HG03103 (cell line): ENCODE data around the gene CX3CL1.
"Not testable (repeated sequence)": the region's sequence is repeated elsewhere in the genome, so short reads cannot be mapped to it uniquely, and the experiment has no call there.

Source experiments
- ATAC-seq: cut with Tn5 transposase; IDR thresholded peaks from one replicate; pipeline ENCODE4 v1.9.1; 2021; ENCODE audit warnings: low read depth; ENCODE audit not compliant: unreplicated experiment

The CX3CL1 gene

DNA sequence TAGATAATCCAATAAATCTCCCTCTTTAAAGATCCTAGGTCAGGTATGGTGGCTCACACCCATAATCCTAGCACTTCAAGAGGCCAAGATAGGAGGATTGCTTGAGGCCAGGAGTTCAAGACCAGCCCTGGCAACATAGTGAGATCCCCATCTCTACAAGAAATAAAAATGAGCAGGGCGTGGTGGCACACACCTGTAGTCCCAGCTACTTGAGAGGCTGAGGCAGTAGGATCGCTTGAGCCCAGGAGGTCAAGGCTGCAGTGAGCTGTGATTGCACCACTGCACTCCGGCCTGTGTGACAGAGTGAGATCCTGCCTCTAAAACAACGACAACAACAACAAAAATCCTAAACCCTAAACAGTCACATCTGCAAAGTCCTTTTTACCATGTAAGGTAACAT is 15.7 kb upstream of the CX3CL1 start:
- ATAC-seq: no peak

- no peak for ATAC-seq
These were observed 14.8 kb upstream of the CX3CL1 start for GRCh38 chr16:57357330-57358085.

GRCh38 chr16:57358086-57358420 is 14.2 kb upstream of the CX3CL1 start:
- ATAC-seq: no peak

DNA sequence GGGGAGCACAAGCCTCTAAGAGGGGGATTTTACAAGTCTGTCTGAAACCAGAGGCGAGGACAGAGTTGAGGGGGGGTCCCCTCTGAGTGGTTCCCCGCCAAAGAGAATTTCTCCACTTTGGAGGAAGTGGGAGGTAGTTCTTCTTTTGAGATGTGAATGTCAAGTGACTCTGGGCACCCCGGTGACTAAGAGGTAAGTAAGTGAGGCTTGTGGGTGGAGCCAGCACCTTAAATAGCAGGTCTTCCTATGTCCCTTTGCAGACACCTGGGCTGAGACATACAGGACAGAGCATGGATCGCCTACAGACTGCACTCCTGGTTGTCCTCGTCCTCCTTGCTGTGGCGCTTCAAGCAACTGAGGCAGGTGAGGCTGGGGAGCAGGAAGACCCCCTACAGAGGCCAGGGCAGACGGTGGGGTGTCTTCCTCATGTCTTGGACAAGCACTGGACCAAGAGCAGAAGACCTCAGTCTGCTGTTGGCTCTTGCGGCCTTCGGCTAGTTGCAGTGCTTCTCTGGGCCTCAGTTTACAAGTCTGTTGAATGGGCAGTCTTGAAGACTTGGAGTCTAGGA is 13.7 kb upstream of the CX3CL1 start, which contains the start of gene CCL22:
CCL22 (plus strand) TSS at position 257 of the 569 bp plus-strand sequence; CDS start at position 291, 34 bp downstream.
- ATAC-seq: no peak

- no peak for ATAC-seq
These were observed 11.9 kb upstream of the CX3CL1 start for GRCh38 chr16:57360321-57360935.

DNA sequence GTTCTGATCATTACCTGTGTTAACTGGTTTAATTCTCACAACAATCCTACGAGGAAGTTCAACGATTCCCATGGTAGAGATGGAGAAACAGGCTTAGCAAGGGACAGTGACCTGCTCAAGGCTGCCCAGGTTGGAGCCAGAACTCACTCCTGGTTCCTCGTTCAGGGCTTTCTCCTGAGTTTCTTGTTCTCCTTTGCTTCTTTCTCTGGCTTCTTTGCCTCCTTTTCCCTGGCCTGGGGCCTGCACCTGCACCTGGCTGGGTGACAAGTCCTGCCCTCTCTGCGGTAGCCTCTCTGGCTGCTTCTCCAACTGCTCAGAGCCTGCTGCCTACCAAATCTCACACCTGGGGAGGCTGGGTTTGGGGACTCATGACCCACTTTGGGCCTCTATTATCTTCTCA is 10.9 kb upstream of the CX3CL1 start:
- ATAC-seq: no peak

DNA sequence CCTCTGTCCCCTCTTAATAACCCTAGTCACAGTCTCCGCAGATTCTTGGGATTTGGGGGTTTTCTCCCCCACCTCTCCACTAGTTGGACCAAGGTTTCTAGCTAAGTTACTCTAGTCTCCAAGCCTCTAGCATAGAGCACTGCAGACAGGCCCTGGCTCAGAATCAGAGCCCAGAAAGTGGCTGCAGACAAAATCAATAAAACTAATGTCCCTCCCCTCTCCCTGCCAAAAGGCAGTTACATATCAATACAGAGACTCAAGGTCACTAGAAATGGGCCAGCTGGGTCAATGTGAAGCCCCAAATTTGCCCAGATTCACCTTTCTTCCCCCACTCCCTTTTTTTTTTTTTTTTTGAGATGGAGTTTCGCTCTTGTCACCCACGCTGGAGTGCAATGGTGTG is 8.1 kb upstream of the CX3CL1 start:
- ATAC-seq: no peak

DNA sequence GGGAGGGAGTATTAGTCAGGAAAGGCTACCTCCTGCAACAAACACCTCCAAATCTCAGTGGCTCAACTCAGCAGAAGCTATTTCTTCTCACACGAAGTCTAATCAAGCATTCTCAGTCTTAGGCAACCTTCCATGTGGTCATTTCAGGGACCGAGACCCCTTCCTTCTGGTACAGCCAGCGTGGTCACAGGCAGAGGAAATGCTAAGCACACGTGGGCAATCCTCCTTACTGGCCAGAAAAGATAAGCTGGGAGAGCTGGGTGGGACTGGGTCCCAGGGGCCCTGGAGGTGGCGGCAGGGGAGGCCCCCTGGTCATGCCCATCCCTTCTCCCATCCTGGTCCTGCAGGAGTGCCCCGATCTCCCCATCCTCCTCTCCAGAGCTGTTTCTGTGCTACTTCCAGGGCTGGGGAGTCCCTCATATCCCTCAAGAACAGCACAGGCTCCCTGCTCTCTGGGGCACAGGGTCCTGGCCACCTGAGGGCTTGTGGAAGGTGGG is 5.7 kb upstream of the CX3CL1 start:
- ATAC-seq: no peak

DNA sequence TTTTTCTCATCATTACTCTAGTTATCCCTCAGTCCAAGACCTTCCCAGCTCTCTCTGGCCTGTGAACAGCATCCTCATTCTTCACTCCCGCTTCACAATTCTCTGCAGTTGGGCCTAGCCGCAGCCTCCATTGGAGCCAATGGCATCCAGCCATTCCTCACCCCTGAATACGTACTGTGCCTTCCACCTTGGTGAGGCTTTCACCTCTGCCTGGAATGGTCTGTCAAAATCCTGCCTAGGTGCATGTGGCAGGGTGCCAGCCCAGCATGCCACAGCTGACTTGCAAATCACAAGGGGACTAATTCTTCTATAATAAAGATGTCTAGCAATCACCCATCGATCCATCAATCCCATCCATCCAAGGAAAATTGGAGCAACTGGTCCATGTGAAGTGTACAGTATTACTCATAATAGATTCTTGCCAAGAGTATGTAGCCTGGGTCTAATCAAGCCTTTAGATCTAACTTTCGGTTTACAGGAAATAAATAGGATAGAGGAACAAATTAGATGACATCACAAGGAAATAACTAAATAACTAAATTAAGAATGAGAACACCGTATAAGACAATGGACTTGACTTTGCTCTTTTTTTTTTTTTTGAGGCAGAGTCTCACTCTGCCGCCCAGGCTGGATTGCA is 5.1 kb upstream of the CX3CL1 start:
- no peak for ATAC-seq

DNA sequence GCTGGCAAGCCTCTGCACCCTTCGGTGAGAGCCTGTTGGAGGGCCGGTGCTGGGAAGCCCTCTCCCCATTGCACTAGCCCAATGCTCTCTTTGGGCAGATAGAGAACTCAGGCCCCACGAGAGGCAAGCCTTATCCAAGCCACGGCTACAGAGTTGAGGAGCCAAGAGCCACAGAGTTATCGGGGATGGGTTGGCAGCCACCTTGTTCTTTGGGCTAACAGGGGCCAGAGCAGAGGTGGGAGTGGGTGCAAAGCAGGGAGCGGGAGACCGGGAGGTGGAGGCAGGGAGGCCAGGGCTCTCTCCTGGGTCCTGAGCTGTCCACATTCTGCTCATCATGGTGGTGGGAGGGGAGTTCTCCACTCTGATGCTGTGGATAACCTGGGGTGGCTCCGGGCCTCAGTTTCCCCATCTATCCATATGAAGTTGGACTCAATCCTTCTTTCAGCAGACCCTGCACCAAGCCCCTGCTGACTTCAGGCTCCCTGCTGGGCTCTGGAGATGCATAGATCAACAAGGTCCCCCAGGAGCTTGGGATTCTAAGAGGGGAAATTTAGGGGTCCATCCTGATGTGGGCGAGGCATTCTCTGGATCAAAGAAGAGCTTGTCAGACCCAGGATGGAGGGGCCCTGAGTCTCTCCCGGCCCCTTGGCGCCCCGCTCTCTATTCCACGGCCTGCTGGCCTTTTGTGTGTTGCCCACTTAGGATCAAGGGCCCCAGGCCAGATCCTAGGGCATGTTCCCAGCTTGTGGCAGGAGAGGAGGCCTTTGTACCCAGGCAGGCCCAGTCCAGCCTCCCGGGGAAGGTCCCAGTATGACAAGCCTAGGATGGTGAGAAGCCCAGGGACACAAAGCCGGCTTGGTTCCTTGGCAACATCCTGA is 557 bp upstream of the CX3CL1 start:
- no peak for ATAC-seq

DNA sequence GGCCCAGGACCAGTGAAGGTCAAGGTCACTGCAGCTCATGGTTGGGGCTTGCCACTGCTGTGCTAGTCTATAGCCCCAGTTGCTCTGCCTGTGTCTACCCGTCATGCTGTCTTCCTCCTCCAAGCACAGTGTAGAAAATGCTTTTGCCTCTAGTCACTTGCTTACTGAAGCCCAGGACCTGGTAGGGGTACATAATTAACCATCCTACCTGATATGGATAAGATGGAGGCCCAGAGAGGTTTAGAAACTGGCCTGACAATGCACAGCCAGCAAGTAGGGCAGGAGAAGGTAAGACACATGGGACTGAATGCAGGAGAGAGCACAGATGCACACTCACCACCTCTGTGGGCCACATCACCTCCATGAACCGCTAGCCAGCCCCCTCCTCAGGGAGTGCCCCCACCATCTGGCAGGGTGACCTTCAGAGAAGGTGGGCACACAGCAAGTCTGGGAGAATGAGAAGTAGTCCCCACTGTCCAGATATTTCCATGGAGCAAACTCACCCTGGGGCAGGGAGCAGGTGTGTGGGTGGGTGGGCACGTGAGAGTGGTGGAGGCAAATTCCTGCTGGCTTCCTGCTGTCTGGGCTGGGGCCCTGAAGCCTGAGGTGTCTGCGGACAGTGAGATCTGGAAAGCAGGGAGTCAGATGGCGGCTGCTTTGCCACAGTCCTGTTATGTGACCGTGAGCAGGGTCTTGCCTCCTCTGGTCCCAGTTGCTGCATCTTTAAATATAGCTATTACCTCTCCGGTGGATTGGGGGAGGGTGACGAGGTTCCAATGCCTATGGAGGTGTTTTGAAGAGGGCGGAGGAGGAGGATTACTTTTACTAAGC is 1.0 kb downstream of the CX3CL1 start:
- ATAC-seq: no peak

GRCh38 chr16:57374067-57374534 is 1.8 kb downstream of the CX3CL1 start:
- no peak for ATAC-seq

GRCh38 chr16:57374925-57375465 is 2.7 kb downstream of the CX3CL1 start:
- ATAC-seq: not testable (repeated sequence)

- ATAC-seq: no peak
These were observed 4.1 kb downstream of the CX3CL1 start for GRCh38 chr16:57376313-57376818.

DNA sequence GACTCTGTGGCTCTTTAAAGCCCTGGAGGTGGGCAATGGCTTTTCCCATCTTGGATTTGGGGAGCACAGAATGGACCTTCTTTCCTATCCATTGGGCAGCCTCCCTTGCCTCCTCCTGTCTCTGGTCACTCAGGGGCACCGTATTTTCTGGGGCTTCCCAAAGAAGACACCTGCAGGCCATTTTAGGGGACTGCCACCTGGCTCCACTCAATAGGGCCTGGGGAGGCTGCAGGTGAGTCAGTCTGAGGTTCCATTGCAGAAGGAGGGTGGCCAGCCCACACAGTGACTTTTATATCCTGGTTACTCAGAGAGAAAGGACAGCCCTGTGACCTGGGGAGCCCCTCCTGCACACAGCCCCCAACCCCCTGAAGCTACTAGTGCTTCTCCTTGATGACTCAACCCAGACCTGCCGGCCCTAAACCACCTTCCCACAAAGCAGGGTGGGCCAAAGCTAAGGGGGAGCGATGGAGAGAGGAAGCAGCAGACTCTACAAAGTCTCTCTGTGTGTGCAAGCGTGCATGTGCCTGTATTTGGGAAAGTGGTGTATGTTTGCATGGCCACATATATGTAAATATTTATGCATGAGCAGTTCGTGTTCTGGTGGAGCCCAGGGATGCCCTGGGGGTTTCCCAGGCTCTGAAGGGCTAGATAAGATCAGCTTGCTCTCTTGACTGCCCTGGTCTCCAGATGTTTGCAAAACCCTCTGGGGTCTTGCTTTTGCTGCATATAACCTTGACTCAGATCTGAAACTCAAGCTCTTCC is 5.0 kb downstream of the CX3CL1 start:
- peak; percentile 56 for ATAC-seq

- no peak for ATAC-seq
These were observed 7.3 kb downstream of the CX3CL1 start for GRCh38 chr16:57379579-57379978.

DNA sequence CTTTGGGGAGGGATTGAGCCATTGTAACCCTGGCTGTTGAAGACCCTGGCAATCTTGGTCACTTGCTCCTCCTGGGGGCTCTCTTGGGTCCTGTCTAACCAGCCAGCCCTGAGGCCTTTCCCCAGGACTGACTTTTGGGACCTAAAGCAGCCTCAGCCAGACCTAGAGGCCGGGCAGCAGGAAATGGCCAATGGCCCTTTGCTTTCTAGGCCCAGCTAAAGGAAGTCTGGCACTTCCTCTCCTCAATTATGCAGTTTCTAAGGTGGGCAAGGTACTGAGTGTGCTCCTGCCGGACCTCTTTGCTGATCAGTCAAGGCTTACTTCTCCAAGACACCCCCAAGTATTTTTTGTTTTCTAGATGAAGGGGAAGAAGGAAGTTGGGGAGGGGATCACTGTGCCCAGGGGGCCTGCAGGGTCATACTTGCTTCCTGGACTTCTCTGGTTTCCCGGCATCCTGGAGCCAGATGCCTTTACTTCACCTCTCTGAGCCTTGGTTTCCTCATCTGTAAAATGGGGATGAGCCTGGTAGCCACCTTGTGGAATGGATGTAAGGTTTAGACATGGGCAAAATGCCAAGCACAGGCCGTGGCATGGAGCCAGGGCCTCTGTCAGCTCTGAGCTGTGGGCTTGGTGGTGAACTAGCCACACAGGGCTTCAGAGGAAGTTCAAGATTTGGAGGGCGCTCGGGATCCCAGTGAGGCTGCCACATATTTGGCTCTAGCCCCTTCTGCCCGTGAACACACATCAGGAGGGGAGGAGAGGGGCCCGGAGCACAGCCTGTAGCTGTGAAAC is 8.6 kb downstream of the CX3CL1 start:
- ATAC-seq: no peak
